CD4-positive, alpha-beta memory T cell (primary cell): ENCODE data around the gene GTPBP3. TPM values are rescaled to one million over a fixed set of nuclear protein-coding genes. Genes with fewer than 3 reads are reported as not detected.
"Not testable (repeated sequence)": the region's sequence is repeated elsewhere in the genome, so short reads cannot be mapped to it uniquely, and the experiment has no call there.

Experiments
- CTCF ChIA-PET: fragments of 350-600 bp; sonication (Branson Sonifier 250); formaldehyde crosslinking; loops from one replicate; lab custom pipeline; 2021; ENCODE audit warnings: inconsistent platforms; ENCODE audit not compliant: partially characterized antibody; lab: Charles Lee
- POLR2A ChIA-PET: fragments of 350-600 bp; sonication (Branson Sonifier 250); formaldehyde crosslinking; loops from one replicate; lab custom pipeline; 2021; ENCODE audit not compliant: partially characterized antibody; lab: Charles Lee
- DNase-seq, 5 donors: peaks; one replicate each; pipeline versions ENCODE4 v3.0.0 to v3.0.0-alpha.2; 2020 to 2022; ENCODE audit warnings: mixed read lengths in 1 of 5
- H3K27ac ChIP-seq: one replicate; pipeline ENCODE4 v1.7.0; 2013; ENCODE audit warnings: low read depth, low read length
- H3K27me3 ChIP-seq: 2 replicates; pipeline ENCODE4 v1.7.0; 2013; ENCODE audit warnings: mild to moderate bottlenecking, low read length, moderate library complexity; ENCODE audit not compliant: insufficient read depth
- H3K36me3 ChIP-seq: 2 replicates; pipeline ENCODE4 v1.7.0; 2013; ENCODE audit warnings: mild to moderate bottlenecking, low read length, moderate library complexity; ENCODE audit not compliant: insufficient read depth
- H3K4me1 ChIP-seq: 2 replicates; pipeline ENCODE4 v1.7.0; 2013; ENCODE audit warnings: mild to moderate bottlenecking, low read length, moderate library complexity; ENCODE audit not compliant: insufficient read depth
- H3K4me3 ChIP-seq, 2 donors: one replicate each; pipeline ENCODE4 v1.7.0; 2013; ENCODE audit warnings: low read length in 2 of 2, mild to moderate bottlenecking in 1 of 2
- H3K9me3 ChIP-seq, 2 donors: one replicate each; pipeline ENCODE4 v1.7.0; 2013; ENCODE audit warnings: low read length in 2 of 2, control low read depth in 1 of 2; ENCODE audit not compliant: control insufficient read depth in 1 of 2
- H3K27ac Mint-ChIP-seq, 7 donors: one replicate each; pipeline ENCODE4 v1.8.0; 2020 to 2021; ENCODE audit warnings: mixed read lengths in 7 of 7, mild to moderate bottlenecking in 6 of 7, inconsistent platforms in 3 of 7, moderate library complexity in 3 of 7
- H3K27me3 Mint-ChIP-seq, 2 donors: one replicate each; pipeline ENCODE4 v1.8.0; 2020 to 2021; ENCODE audit warnings: mixed read lengths in 2 of 2
- H3K36me3 Mint-ChIP-seq, 2 donors: one replicate each; pipeline ENCODE4 v1.8.0; 2020 to 2021; ENCODE audit warnings: mixed read lengths in 2 of 2, inconsistent platforms in 1 of 2, mild to moderate bottlenecking in 1 of 2
- H3K4me1 Mint-ChIP-seq, 4 donors: one replicate each; pipeline ENCODE4 v1.8.0; 2020 to 2021; ENCODE audit warnings: mixed read lengths in 4 of 4, mild to moderate bottlenecking in 1 of 4
- H3K4me3 Mint-ChIP-seq, 8 donors: one replicate each; pipeline ENCODE4 v1.8.0; 2020 to 2021; ENCODE audit warnings: mixed read lengths in 8 of 8, mild to moderate bottlenecking in 7 of 8, moderate library complexity in 6 of 8, inconsistent platforms in 3 of 8
- H3K9me3 Mint-ChIP-seq, 8 donors: one replicate each; pipeline ENCODE4 v1.8.0; 2020 to 2021; ENCODE audit warnings: mixed read lengths in 8 of 8, mild to moderate bottlenecking in 5 of 8, inconsistent platforms in 3 of 8, moderate library complexity in 1 of 8
- intact Hi-C: fragments of 100-400 bp; cut with micrococcal nuclease; formaldehyde crosslinking; loops from one replicate; pipeline ENCODE4 v1.15.1; 2023
- polyA plus RNA-seq, 2 donors: library from polyadenylated mRNA; unstranded; fragments of 300-500 nt; fragmentation: Illumina TruSeq; gene quantifications; one replicate each; pipeline ENCODE4 v1.2.3, GENCODE V29; 2021
- total RNA-seq, 2 experiments: library from RNA; stranded (reverse); gene quantifications; one replicate each; pipeline ENCODE4 v1.2.3, GENCODE V29; 2021

GTPBP3 gene
- total and polyA plus RNA-seq, 4 experiments from 2014 or later = 6.4 to 58.4 (median 33.2) TPM

DNA sequence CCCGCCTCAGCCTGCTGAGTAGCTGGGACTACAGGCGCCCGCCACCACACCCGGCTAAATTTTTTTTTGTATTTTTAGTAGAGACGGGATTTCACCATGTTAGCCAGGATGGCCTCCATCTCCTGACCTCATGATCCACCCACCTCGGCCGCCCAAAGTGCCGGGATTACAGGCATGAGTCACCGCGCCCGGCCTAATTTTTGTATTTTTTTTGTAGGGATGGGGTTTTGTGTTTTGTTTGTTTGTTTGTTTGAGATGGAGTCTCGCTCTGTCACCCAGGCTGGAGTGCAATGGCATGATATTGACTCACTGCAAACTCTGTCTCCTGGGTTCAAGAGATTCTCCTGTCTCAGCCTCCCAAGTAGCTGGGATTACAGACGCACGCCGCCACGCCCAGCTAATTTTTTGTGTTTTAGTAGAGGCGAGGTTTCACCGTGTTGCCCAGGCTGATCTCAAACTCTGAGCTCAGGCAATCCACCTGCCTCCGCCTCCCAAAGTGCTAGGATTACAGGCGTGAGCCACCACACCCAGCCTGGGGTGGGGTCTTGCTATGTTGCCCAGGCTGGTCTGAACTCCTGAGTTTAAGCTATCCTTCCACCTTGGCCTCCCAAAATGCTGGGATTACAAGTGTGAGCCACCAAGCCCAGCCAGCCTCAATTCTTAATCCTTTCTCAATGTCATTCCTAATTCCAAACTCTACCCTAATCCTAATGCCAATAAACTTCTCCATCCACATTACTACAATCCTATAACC lies 26.7 kb downstream of the GTPBP3 start:
- DNase-seq, H3K36me3 ChIP-seq, H3K36me3 Mint-ChIP-seq, H3K4me3 ChIP-seq, H3K4me3 Mint-ChIP-seq, intact Hi-C loops, H3K9me3 Mint-ChIP-seq, H3K4me1 ChIP-seq, H3K27ac ChIP-seq, POLR2A ChIA-PET, H3K4me1 Mint-ChIP-seq, H3K27ac Mint-ChIP-seq, H3K27me3 ChIP-seq, H3K9me3 ChIP-seq, H3K27me3 Mint-ChIP-seq: not testable (repeated sequence)
- CTCF ChIA-PET = interaction anchor here (0.8 to 1.0 kb wide), 2 partner anchors 18 to 22 kb away, joined by 3 read pairs; no protein-coding TSS in a partner anchor

DNA sequence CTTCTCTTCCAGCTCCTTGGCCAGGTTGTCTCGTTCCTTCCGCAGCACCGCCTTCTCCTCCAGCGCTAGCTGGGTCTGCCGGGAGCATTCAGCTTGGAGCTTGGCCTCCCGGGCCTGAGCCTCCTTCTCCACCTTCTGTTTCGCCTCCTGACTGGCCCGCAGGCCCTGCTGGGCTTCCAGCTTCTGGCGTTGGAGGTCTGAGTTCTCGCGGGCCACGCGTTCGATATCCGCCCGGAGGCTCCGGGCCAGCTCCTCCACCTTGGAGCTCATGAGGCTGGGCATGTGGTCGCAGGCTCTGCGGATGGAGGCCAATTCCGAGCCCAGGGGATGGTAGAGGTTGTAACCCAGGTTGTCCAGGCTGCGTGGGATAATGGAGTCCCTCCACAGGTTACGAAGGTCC lies 28.0 kb downstream of the GTPBP3 start:
- peaks cover 6% of the 10 kb centered on the region in 2 donors for H3K27me3 Mint-ChIP-seq
- H3K9me3 ChIP-seq = no peaks in the 10 kb centered on the region
- no peak overlapping the region for H3K27ac ChIP-seq
- H3K9me3 Mint-ChIP-seq = no peaks in the 10 kb centered on the region
- H3K36me3 Mint-ChIP-seq = no peaks in the 10 kb centered on the region
- no peaks in the 10 kb centered on the region for H3K4me1 ChIP-seq
- peak overlapping the region in 1 of 7 donors; percentile 53 for H3K27ac Mint-ChIP-seq
- DNase-seq = no peak
- H3K4me1 Mint-ChIP-seq = no peaks in the 10 kb centered on the region
- CTCF ChIA-PET = interaction anchor here (1.1 to 1.5 kb wide), 3 partner anchors 21 to 25 kb away, joined by 4 read pairs; no protein-coding TSS in a partner anchor
- POLR2A ChIA-PET = no interaction called here
- intact Hi-C loops = no loop called here
- no peak overlapping the region for H3K4me3 ChIP-seq
- no peaks in the 10 kb centered on the region for H3K36me3 ChIP-seq
- H3K27me3 ChIP-seq = no peaks in the 10 kb centered on the region
- no peak overlapping the region for H3K4me3 Mint-ChIP-seq

DNA sequence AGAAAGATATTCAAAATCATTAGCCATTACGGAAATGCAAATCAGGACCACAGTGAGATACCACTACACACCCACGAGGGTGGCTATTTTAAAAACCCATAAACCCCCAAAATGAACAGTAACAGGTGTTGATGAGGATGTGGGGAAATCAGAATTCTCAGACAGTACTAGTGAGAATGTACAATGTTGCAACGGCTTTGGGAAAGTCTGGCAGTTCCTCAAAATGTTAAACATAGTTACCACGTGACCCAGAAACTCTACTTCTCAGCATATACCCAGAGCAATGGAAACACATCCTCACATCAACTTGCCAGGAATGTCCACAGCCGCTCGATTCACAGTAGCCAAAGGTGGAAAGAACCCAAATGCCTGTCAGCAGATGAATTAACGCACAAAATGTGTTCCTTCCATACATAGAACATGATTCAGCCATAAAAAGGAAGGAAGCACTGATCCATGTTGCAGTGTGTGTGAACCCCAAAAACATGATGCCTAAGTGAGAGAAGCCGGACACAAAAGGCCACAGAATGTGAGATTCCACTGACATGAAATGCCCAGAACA lies 32.8 kb downstream of the GTPBP3 start:
- no peaks in the 10 kb centered on the region for H3K36me3 Mint-ChIP-seq
- H3K4me3 Mint-ChIP-seq = no peak overlapping the region
- Histone ChIP-seq H3K27ac (no peak overlapping the region), H3K9me3 (no peaks in the 10 kb centered on the region), H3K27me3 (no peaks in the 10 kb centered on the region), H3K4me3 (no peak overlapping the region), H3K4me1 (no peaks in the 10 kb centered on the region), H3K36me3 (no peaks in the 10 kb centered on the region)
- CTCF ChIA-PET = no interaction called here
- H3K9me3 Mint-ChIP-seq = no peaks in the 10 kb centered on the region
- no peak for DNase-seq
- intact Hi-C loops = no loop called here
- no peaks in the 10 kb centered on the region for H3K4me1 Mint-ChIP-seq
- POLR2A ChIA-PET = no interaction called here
- peaks cover 8 to 9% of the 10 kb centered on the region in 2 donors for H3K27me3 Mint-ChIP-seq
- H3K27ac Mint-ChIP-seq = no peak overlapping the region

DNA sequence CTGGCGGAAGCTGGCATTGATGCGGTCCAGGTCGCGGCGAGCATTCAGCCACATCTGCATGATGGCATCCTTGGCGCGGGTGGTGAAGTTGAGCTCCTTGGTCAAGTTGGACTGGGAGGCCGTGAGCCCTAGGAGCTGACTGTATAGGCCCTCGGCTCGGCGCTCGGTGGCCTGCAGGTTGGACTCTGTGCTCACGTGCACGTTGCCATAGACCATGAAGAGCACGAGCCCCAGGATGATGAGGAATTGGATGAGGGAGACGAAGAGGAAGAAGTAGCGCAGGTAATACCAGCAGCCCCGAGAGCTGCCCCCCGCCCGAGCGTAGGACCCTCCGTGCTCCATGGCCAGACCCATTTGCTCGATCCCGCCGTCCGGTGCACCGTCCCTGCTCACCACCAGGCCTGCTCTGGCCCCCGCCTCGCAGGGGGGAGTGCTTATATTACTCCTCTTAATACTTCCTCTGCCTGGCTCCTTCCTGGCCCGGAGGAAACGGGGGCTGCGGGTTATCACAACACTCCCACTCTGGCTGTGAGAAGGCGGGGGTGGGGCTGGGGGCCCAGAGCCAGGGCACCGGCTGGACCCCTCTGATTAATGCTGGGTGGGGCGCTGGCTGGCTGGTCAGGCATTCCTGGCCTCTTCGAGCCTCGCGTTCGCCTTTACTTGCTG lies 39.7 kb downstream of the GTPBP3 start, which contains the start of gene PLVAP:
TSS of gene PLVAP (minus strand) at position 408 of the 666 bp plus-strand sequence. CDS start at position 354, 54 bp downstream.
- peaks cover 0 to 3% (median 0%) of the 10 kb centered on the region in 8 donors for H3K9me3 Mint-ChIP-seq
- CTCF ChIA-PET = interaction anchor here (0.6 kb wide), 1 partner anchor 31 kb away, joined by 3 read pairs; no protein-coding TSS in a partner anchor
- intact Hi-C loops = no loop called here
- peaks cover 0 to 5% (median under 1%) of the 10 kb centered on the region in 4 donors for H3K4me1 Mint-ChIP-seq
- Histone ChIP-seq H3K27ac (no peak within 1 kb of the TSS), H3K36me3 (no peaks in the 10 kb centered on the region), H3K27me3 (no peaks in the 10 kb centered on the region), H3K4me3 (no peak within 1 kb of the TSS), H3K4me1 (no peaks in the 10 kb centered on the region), H3K9me3 (no peaks in the 10 kb centered on the region)
- H3K4me3 Mint-ChIP-seq = no peak within 1 kb of the TSS
- no peaks in the 10 kb centered on the region for H3K36me3 Mint-ChIP-seq
- POLR2A ChIA-PET = no interaction called here
- DNase-seq = no peak
- H3K27me3 Mint-ChIP-seq = peaks cover 2 to 6% of the 10 kb centered on the region in 2 donors
- H3K27ac Mint-ChIP-seq = no peak within 1 kb of the TSS

DNA sequence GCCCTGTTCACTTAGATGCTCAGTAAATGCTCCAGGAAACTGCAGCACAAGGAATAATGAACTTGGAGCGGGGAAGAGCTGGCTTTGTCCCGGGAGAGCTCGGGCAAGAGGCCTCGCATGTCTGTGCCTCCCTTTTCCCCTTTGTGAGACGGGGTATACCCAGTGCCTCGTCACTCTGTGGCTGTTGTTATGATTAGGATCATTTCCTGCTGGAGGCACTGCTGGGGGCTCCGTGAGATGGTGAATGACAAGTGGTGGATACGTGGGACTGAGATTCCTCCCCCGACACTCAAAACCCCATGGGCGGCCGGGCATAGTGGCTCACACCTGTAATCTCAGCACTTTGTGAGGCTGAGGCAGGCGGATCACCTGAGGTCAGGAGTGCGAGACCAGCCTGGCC lies 40.9 kb downstream of the GTPBP3 start:
- DNase-seq = no peak
- no peaks in the 10 kb centered on the region for H3K36me3 Mint-ChIP-seq
- POLR2A ChIA-PET = no interaction called here
- no peak overlapping the region for H3K27ac Mint-ChIP-seq
- Histone ChIP-seq H3K9me3 (no peaks in the 10 kb centered on the region), H3K27ac (no peak overlapping the region), H3K27me3 (no peaks in the 10 kb centered on the region), H3K4me1 (peaks cover 5% of the 10 kb centered on the region), H3K36me3 (no peaks in the 10 kb centered on the region), H3K4me3 (no peak overlapping the region)
- CTCF ChIA-PET = interaction anchor here (0.9 kb wide), 1 partner anchor 87 kb away, joined by 3 read pairs; no protein-coding TSS in a partner anchor
- H3K27me3 Mint-ChIP-seq = peaks cover 2 to 4% of the 10 kb centered on the region in 2 donors
- peaks cover 3 to 10% (median 4%) of the 10 kb centered on the region in 4 donors for H3K4me1 Mint-ChIP-seq
- no peak overlapping the region for H3K4me3 Mint-ChIP-seq
- H3K9me3 Mint-ChIP-seq = peaks cover 0 to 3% (median 0%) of the 10 kb centered on the region in 8 donors
- intact Hi-C loops = no loop called here

DNA sequence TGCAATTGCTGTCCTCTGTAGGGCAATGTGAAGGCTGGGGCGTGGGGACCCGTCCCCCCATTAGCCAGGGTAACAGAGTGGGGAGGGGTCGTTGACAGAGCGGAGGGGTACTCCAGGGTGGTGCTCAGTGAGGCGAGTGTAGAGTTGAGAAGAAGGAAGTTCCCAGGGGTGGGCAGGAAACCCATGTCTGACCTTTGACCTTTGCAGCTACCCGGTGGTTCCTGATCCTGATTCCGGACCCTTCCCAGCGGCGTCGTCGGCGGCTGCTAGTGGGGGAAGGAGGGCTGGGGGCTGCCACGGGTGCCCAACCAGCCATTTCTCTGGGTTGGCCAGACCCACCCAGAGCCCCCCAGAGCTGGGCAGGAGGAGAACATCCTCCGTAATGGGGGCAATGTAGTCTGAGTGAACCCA lies 41.9 kb downstream of the GTPBP3 start:
- CTCF ChIA-PET = no interaction called here

More for the DNA sequence above, 41.9 kb downstream of the GTPBP3 start:
- no peaks in the 10 kb centered on the region for H3K9me3 ChIP-seq
- H3K4me3 ChIP-seq = no peak overlapping the region
- no peaks in the 10 kb centered on the region for H3K27me3 ChIP-seq
- Mint-ChIP-seq H3K4me1 (peaks cover 3 to 12% (median 5%) of the 10 kb centered on the region in 4 donors), H3K27ac (peak overlapping the region in 2 of 7 donors; percentile 51 to 61), H3K27me3 (peaks cover 2 to 4% of the 10 kb centered on the region in 2 donors), H3K9me3 (peaks cover 0 to 3% (median 0%) of the 10 kb centered on the region in 8 donors), H3K36me3 (no peaks in the 10 kb centered on the region), H3K4me3 (no peak overlapping the region)
- no peak overlapping the region for H3K27ac ChIP-seq
- no peak for DNase-seq
- H3K36me3 ChIP-seq = no peaks in the 10 kb centered on the region
- intact Hi-C loops = no loop called here
- POLR2A ChIA-PET = no interaction called here
- peaks cover 6% of the 10 kb centered on the region for H3K4me1 ChIP-seq
